ENCODE data around the gene DCTPP1.
"Not testable (repeated sequence)": the region's sequence is repeated elsewhere in the genome, so short reads cannot be mapped to it uniquely, and the experiment has no call there.

DCTPP1 gene

GRCh38 chr16:30409125-30410060, 20.4 kb downstream of the DCTPP1 start:
- peak; percentile 98 for DNase-seq

- DNase-seq: no peak
Measured at GRCh38 chr16:30407804-30408534, 21.9 kb downstream of the DCTPP1 start.

GRCh38 chr16:30407102-30407803, 22.6 kb downstream of the DCTPP1 start, which contains the start of gene ZNF771:
Gene ZNF771 (plus strand): TSS chr16:30407606. CDS start chr16:30408054, 448 bp downstream.
- DNase-seq: peak; percentile 94

- DNase-seq: no peak
Measured at GRCh38 chr16:30406795-30407101, 23.1 kb downstream of the DCTPP1 start.

- DNase-seq: no peak
Measured at GRCh38 chr16:30401768-30402425, 27.9 kb downstream of the DCTPP1 start.

- no peak for DNase-seq
Measured at GRCh38 chr16:30399435-30400186, 30.2 kb downstream of the DCTPP1 start.

- DNase-seq: no peak
Measured at GRCh38 chr16:30398661-30399434, 31.0 kb downstream of the DCTPP1 start.

- no peak for DNase-seq
Measured at GRCh38 chr16:30397776-30398660, 31.8 kb downstream of the DCTPP1 start.

- DNase-seq: no peak
Measured at GRCh38 chr16:30397056-30397455, 32.8 kb downstream of the DCTPP1 start.

GRCh38 chr16:30396627-30397026, 33.2 kb downstream of the DCTPP1 start:
- not testable (repeated sequence) for DNase-seq

- no peak for DNase-seq
Measured at GRCh38 chr16:30395992-30396585, 33.7 kb downstream of the DCTPP1 start.

- peak; percentile 78 for DNase-seq
Measured at GRCh38 chr16:30395155-30395991, 34.5 kb downstream of the DCTPP1 start, which contains the start of gene ZNF48. Gene ZNF48 (plus strand): TSS chr16:30395420. CDS start chr16:30395795, 375 bp downstream.

- DNase-seq: no peak
Measured at GRCh38 chr16:30394592-30395154, 35.2 kb downstream of the DCTPP1 start.

- DNase-seq: no peak
Measured at GRCh38 chr16:30383521-30383920, 46.3 kb downstream of the DCTPP1 start.

GRCh38 chr16:30382111-30382881, 47.5 kb downstream of the DCTPP1 start, which contains the start of gene SEPTIN1:
Gene SEPTIN1 (minus strand): TSS chr16:30382561. CDS start chr16:30382542, 19 bp downstream.
- peak; percentile 86 for DNase-seq

- no peak for DNase-seq
Measured at GRCh38 chr16:30381291-30382041, 48.4 kb downstream of the DCTPP1 start.

Measured in activated CD8-positive, alpha-beta memory T cell treated with anti-CD3 and anti-CD28 coated beads, Interleukin-2, amount 50 U/mL, for 48 hours (primary cell).